Gastrocnemius medialis (tissue), 4 donors: ENCODE results near the gene ANO3.

Experiments
- CTCF ChIP-seq, 5 experiments: fragments of 450-650 bp in 3 of 5; fragments of 200-600 bp in 2 of 5; sonication (generic) in 2 of 5; IDR thresholded peaks in 4 of 5; conservative IDR thresholded peaks in 1 of 5; 1 replicate in 4 of 5; 2 replicates in 1 of 5; pipeline ENCODE4 v1.5.1; 2016 to 2019; ENCODE audit warnings: antibody characterized with exemption in 5 of 5, mild to moderate bottlenecking in 3 of 5, moderate library complexity in 3 of 5
- POLR2A ChIP-seq, 2 donors: fragments of 450-650 bp; IDR thresholded peaks; one replicate each; pipeline ENCODE4 v1.6.1; 2017; ENCODE audit warnings: antibody characterized with exemption in 2 of 2, mild to moderate bottlenecking in 2 of 2, moderate library complexity in 2 of 2

- TF ChIP-seq CTCF (IDR thresholded peaks at IDR 0.05 in 4 of 5, conservative IDR thresholded peaks at IDR 0.05 in 1 of 5) (no peak), POLR2A (IDR thresholded peaks at IDR 0.05) (no peak)
These were observed 145.5 kb downstream of the ANO3 start for GRCh38 chr11:26477396-26477795.
